ENCODE data around the gene TMEM178B. TPM values are rescaled to one million over a fixed set of nuclear protein-coding genes. Genes with fewer than 3 reads are reported as not detected.

TMEM178B gene
- total and polyA plus RNA-seq, 2 of the 4 experiments (the other 2 are of a cell fraction), result under 0.01 to 0.05 TPM

DNA sequence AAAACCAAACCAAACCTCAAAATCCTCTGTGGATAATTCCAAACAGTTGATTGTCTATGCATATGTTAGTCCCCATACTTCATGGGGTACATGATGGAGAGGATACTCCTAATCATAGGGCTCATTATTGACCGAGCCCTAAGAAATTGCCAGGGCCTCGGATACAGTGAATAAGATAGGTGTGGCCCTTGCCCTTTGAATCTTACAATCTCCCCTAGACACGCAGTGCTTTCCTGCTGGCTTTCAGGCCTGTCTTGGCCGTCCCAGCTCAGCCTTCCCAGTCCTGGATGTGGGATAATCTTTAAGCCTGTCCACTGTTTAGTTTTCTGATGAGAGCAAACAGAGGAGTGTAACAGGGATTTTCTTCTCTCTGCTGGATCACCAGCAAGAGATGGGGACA lies 161.8 kb downstream of the TMEM178B start:
- Histone ChIP-seq H3K9me3 (ENCODE audit: control insufficient read depth, insufficient read depth, low read length) (peaks cover 4% of the 10 kb centered on the region; the same call in 1 of the 2 replicates), H2BK5ac (ENCODE audit: low read depth, low read length, poor library complexity, severe bottlenecking) (no peak overlapping the region), H2BK20ac (ENCODE audit: low read depth, low read length) (no peak overlapping the region), H4K5ac (ENCODE audit: low read depth, low read length) (no peak overlapping the region), H3K4me2 (ENCODE audit: low read depth, low read length) (no peak overlapping the region), H2BK120ac (ENCODE audit: low read depth, low read length) (no peak overlapping the region), H2AFZ (replicated peaks; ENCODE audit: low read length, poor library complexity) (no peak overlapping the region), H3K4me1 (ENCODE audit: control insufficient read depth, insufficient read depth, low read length) (no peaks in the 10 kb centered on the region), H3K23ac (ENCODE audit: low read depth, low read length) (no peak overlapping the region), H2BK15ac (ENCODE audit: low read depth, low read length) (no peak overlapping the region), H4K20me1 (ENCODE audit: insufficient read depth, low read length) (no peaks in the 10 kb centered on the region), H3K18ac (ENCODE audit: low read depth, low read length) (no peak overlapping the region), H3K56ac (ENCODE audit: extremely low read depth, insufficient read depth, low read length) (no peak overlapping the region), H3K9ac (ENCODE audit: low read depth, low read length) (no peak overlapping the region), H3K36me3 (ENCODE audit: control insufficient read depth, insufficient read depth, low read length) (no peaks in the 10 kb centered on the region), H4K91ac (ENCODE audit: insufficient read depth, low read depth, low read length) (no peak overlapping the region), H3K9me1 (ENCODE audit: insufficient read depth, low read length) (no peaks in the 10 kb centered on the region), H2AK5ac (ENCODE audit: low read depth, low read length) (no peak overlapping the region), H3K27ac (ENCODE audit: insufficient read depth, low read length) (no peak overlapping the region), H4K8ac (ENCODE audit: low read depth in 2 of 2, low read length in 2 of 2) (no peak overlapping the region), H2AK9ac (replicated peaks; ENCODE audit: low read depth, low read length, poor library complexity) (no peak overlapping the region), H3K79me1 (ENCODE audit: low read depth in 1 of 2, low read length in 2 of 2) (no peaks in the 10 kb centered on the region), H3K4me3 (ENCODE audit: insufficient read depth, low read depth, low read length) (no peak overlapping the region), H3K14ac (replicated peaks; ENCODE audit: low read depth, low read length) (no peak overlapping the region), H3K27me3 (ENCODE audit: control insufficient read depth, insufficient read depth, low read length) (no peaks in the 10 kb centered on the region), H3K4ac (ENCODE audit: low read depth, low read length) (no peak overlapping the region)
- DNase-seq (no peak), ATAC-seq (ENCODE audit: low read depth) (no peak)
- dilution Hi-C loops (cut with HindIII; ENCODE audit: low sequenced_read_pairs, unreplicated experiment), result no loop called here
- POLR2A ChIA-PET (ENCODE audit: unreplicated experiment), result no interaction called here
- CTCF ChIA-PET, result no interaction called here
- no TSS peak for BruUV-seq (replicated peaks)
- no peak for TF ChIP-seq SMC3 (IDR thresholded peaks at IDR 0.05; ENCODE audit: low read depth, low read length)
- TF ChIP-seq, protein P1, sequence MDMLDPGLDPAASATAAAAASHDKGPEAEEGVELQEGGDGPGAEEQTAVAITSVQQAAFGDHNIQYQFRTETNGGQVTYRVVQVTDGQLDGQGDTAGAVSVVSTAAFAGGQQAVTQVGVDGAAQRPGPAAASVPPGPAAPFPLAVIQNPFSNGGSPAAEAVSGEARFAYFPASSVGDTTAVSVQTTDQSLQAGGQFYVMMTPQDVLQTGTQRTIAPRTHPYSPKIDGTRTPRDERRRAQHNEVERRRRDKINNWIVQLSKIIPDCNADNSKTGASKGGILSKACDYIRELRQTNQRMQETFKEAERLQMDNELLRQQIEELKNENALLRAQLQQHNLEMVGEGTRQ (IDR thresholded peaks at IDR 0.05; ENCODE audit: low read depth, low read length), result no peak
- no peak for TF ChIP-seq RFX5 (IDR thresholded peaks at IDR 0.05; ENCODE audit: low read depth, low read length)
- no peak for TF ChIP-seq NFE2L2 (IDR thresholded peaks at IDR 0.05; ENCODE audit: low read depth, low read length)
- TF ChIP-seq FOS (IDR thresholded peaks at IDR 0.05; ENCODE audit: low read depth, low read length), result no peak
- no peak for TF ChIP-seq RCOR1 (IDR thresholded peaks at IDR 0.05; ENCODE audit: insufficient replicate concordance, low read length)
- no peak for TF ChIP-seq CTCF (conservative IDR thresholded peaks at IDR 0.05; ENCODE audit: low read depth, low read length)
- TF ChIP-seq POLR2A (IDR thresholded peaks at IDR 0.05; ENCODE audit: low read depth, low read length), result no peak
- TF ChIP-seq CEBPB (IDR thresholded peaks at IDR 0.05; ENCODE audit: low read depth, low read length), result no peak
- no peak for TF ChIP-seq MXI1 (IDR thresholded peaks at IDR 0.05; ENCODE audit: borderline replicate concordance, low read depth, low read length)
- in situ Hi-C loops (cut with MboI; ENCODE audit: low sequenced_read_pairs), result no loop called here
- intact Hi-C loops (cut with micrococcal nuclease), result no loop called here
- no CpG with 5 or more reads among the region's 4 CpGs for whole genome bisulfite sequencing, 2 experiments (ENCODE audit: extremely low coverage in 2 of 2, insufficient read length in 1 of 2)

All from IMR-90 (cell line).